IMR-90 (cell line): ENCODE results near the gene CRYBA2. TPM values are rescaled to one million over a fixed set of nuclear protein-coding genes. Genes with fewer than 3 reads are reported as not detected.

Experiments
- ATAC-seq: fragments of 200-7000 bp; cut with Tn5 transposase; 2 replicates; pipeline ENCODE4 v1.9.1; 2020; ENCODE audit warnings: low read depth, mild to moderate bottlenecking, moderate library complexity
- BruUV-seq: library from RNA; stranded (reverse); fragments of 400-500 nt; replicated peaks from 2 replicates; lab custom pipeline; 2021; lab: Mats Ljungman, UMichigan
- CTCF ChIA-PET: fragments of 300-600 bp; formaldehyde crosslinking; extraction: SDS; loops from one replicate; lab custom pipeline; 2021; ENCODE audit warnings: antibody characterized with exemption; lab: Yijun Ruan, JAX
- POLR2A ChIA-PET: fragments of 300-600 bp; sonication (Branson Sonifier 250); formaldehyde crosslinking; loops from one replicate; lab custom pipeline; 2022; ENCODE audit warnings: antibody characterized with exemption; ENCODE audit not compliant: unreplicated experiment; lab: Charles Lee
- DNase-seq: peaks from one replicate; pipeline ENCODE4 v3.0.0; 2013
- H2AFZ ChIP-seq: replicated peaks from 2 replicates; pipeline ENCODE3; 2013; ENCODE audit warnings: low read length, mild to moderate bottlenecking; ENCODE audit not compliant: poor library complexity
- H2AK5ac ChIP-seq: 2 replicates; pipeline ENCODE4 v1.6.1; 2013; ENCODE audit warnings: low read depth, low read length, inconsistent platforms
- H2AK9ac ChIP-seq: replicated peaks from 2 replicates; pipeline ENCODE3; 2013; ENCODE audit warnings: mild to moderate bottlenecking, low read depth, low read length, moderate library complexity; ENCODE audit not compliant: poor library complexity
- H2BK120ac ChIP-seq: 2 replicates; pipeline ENCODE4 v1.6.1; 2013; ENCODE audit warnings: low read depth, low read length, inconsistent platforms
- H2BK15ac ChIP-seq: 3 replicates; pipeline ENCODE4 v1.6.1; 2013; ENCODE audit warnings: low read depth, low read length, inconsistent platforms
- H2BK20ac ChIP-seq: 2 replicates; pipeline ENCODE4 v1.6.1; 2013; ENCODE audit warnings: low read depth, mild to moderate bottlenecking, inconsistent platforms, low read length, moderate library complexity
- H2BK5ac ChIP-seq: 2 replicates; pipeline ENCODE4 v1.6.1; 2013; ENCODE audit warnings: mild to moderate bottlenecking, low read depth, low read length, inconsistent platforms; ENCODE audit not compliant: poor library complexity, severe bottlenecking
- H3K14ac ChIP-seq: replicated peaks from 2 replicates; pipeline ENCODE4 v1.6.1; 2013; ENCODE audit warnings: low read depth, low read length, inconsistent platforms
- H3K18ac ChIP-seq: 2 replicates; pipeline ENCODE4 v1.6.1; 2013; ENCODE audit warnings: low read depth, low read length, control low read depth
- H3K23ac ChIP-seq: 2 replicates; pipeline ENCODE4 v1.6.1; 2013; ENCODE audit warnings: low read depth, low read length, inconsistent platforms
- H3K27ac ChIP-seq: 2 replicates; pipeline ENCODE4 v1.5.1; 2013; ENCODE audit warnings: mild to moderate bottlenecking, control low read depth, low read length; ENCODE audit not compliant: insufficient read depth
- H3K27me3 ChIP-seq: 2 replicates; pipeline ENCODE4 v1.6.1; 2013; ENCODE audit warnings: low read length; ENCODE audit not compliant: control insufficient read depth, insufficient read depth
- H3K36me3 ChIP-seq: 2 replicates; pipeline ENCODE4 v1.6.1; 2013; ENCODE audit warnings: low read length, mixed read lengths; ENCODE audit not compliant: control insufficient read depth, insufficient read depth
- H3K4ac ChIP-seq: 2 replicates; pipeline ENCODE4 v1.6.1; 2013; ENCODE audit warnings: low read depth, low read length, inconsistent platforms
- H3K4me1 ChIP-seq: 2 replicates; pipeline ENCODE4 v1.6.1; 2013; ENCODE audit warnings: low read length, mixed read lengths; ENCODE audit not compliant: control insufficient read depth, insufficient read depth
- H3K4me2 ChIP-seq: 2 replicates; pipeline ENCODE4 v1.6.1; 2013; ENCODE audit warnings: low read depth, mild to moderate bottlenecking, control low read depth, low read length, moderate library complexity
- H3K4me3 ChIP-seq: 2 replicates; pipeline ENCODE4 v1.5.1; 2013; ENCODE audit warnings: low read depth, mild to moderate bottlenecking, control low read depth, low read length, moderate library complexity; ENCODE audit not compliant: insufficient read depth
- H3K56ac ChIP-seq: 2 replicates; pipeline ENCODE4 v1.6.1; 2013; ENCODE audit warnings: low read length, inconsistent platforms; ENCODE audit not compliant: insufficient read depth; ENCODE audit errors: extremely low read depth
- H3K79me1 ChIP-seq, 2 experiments: 2 replicates each; pipeline ENCODE4 v1.6.1; 2013; ENCODE audit warnings: low read length in 2 of 2, inconsistent platforms in 1 of 2, low read depth in 1 of 2
- H3K9ac ChIP-seq: 2 replicates; pipeline ENCODE4 v1.6.1; 2013; ENCODE audit warnings: low read depth, low read length, control low read depth
- H3K9me1 ChIP-seq: 2 replicates; pipeline ENCODE4 v1.6.1; 2013; ENCODE audit warnings: low read length, inconsistent platforms; ENCODE audit not compliant: insufficient read depth
- H3K9me3 ChIP-seq: 2 replicates; pipeline ENCODE4 v1.6.1; 2013; ENCODE audit warnings: low read length; ENCODE audit not compliant: control insufficient read depth, insufficient read depth
- H4K20me1 ChIP-seq: 2 replicates; pipeline ENCODE4 v1.6.1; 2013; ENCODE audit warnings: low read length, inconsistent platforms; ENCODE audit not compliant: insufficient read depth
- H4K5ac ChIP-seq: 2 replicates; pipeline ENCODE4 v1.6.1; 2013; ENCODE audit warnings: mild to moderate bottlenecking, low read depth, low read length, control low read depth
- H4K8ac ChIP-seq, 2 experiments: 2 replicates each; pipeline ENCODE4 v1.6.1; 2013; ENCODE audit warnings: low read depth in 2 of 2, low read length in 2 of 2, control low read depth in 1 of 2, inconsistent platforms in 1 of 2
- H4K91ac ChIP-seq: 2 replicates; pipeline ENCODE4 v1.6.1; 2013; ENCODE audit warnings: low read depth, low read length, inconsistent platforms; ENCODE audit not compliant: insufficient read depth
- BHLHE40 ChIP-seq: fragments of 150-350 bp; IDR thresholded peaks from 2 replicates; pipeline ENCODE4 v1.6.1; 2016; ENCODE audit warnings: mild to moderate bottlenecking, low read depth, low read length
- CEBPB ChIP-seq: IDR thresholded peaks from 2 replicates; pipeline ENCODE4 v1.6.1; 2012; ENCODE audit warnings: low read depth, low read length, improper control_type of control experiment
- CHD1 ChIP-seq: IDR thresholded peaks from 2 replicates; pipeline ENCODE4 v1.6.1; 2012; ENCODE audit warnings: low read depth, low read length, improper control_type of control experiment
- FOS ChIP-seq: fragments of 150-350 bp; IDR thresholded peaks from 2 replicates; pipeline ENCODE4 v1.6.1; 2016; ENCODE audit warnings: low read depth, low read length
- MAFK ChIP-seq: IDR thresholded peaks from 2 replicates; pipeline ENCODE4 v1.6.1; 2012; ENCODE audit warnings: low read depth, low read length, improper control_type of control experiment
- MAZ ChIP-seq: IDR thresholded peaks from 2 replicates; pipeline ENCODE4 v1.6.1; 2012; ENCODE audit warnings: low read depth, mild to moderate bottlenecking, low read length, improper control_type of control experiment, moderate library complexity, borderline replicate concordance
- MXI1 ChIP-seq: IDR thresholded peaks from 2 replicates; pipeline ENCODE4 v1.6.1; 2012; ENCODE audit warnings: low read depth, mild to moderate bottlenecking, low read length, moderate library complexity, borderline replicate concordance
- NFE2L2 ChIP-seq: fragments of 150-350 bp; IDR thresholded peaks from 2 replicates; pipeline ENCODE4 v1.6.1; 2016; ENCODE audit warnings: low read depth, mild to moderate bottlenecking, low read length
- POLR2A ChIP-seq: IDR thresholded peaks from 2 replicates; pipeline ENCODE4 v1.6.1; 2012; ENCODE audit warnings: mild to moderate bottlenecking, low read depth, low read length
- RAD21 ChIP-seq: IDR thresholded peaks from 2 replicates; pipeline ENCODE4 v1.6.1; 2012; ENCODE audit warnings: low read length, improper control_type of control experiment
- RCOR1 ChIP-seq: IDR thresholded peaks from 2 replicates; pipeline ENCODE4 v1.6.1; 2012; ENCODE audit warnings: mild to moderate bottlenecking, low read length, improper control_type of control experiment; ENCODE audit not compliant: insufficient replicate concordance
- RFX5 ChIP-seq: IDR thresholded peaks from 2 replicates; pipeline ENCODE4 v1.8.0; 2012; ENCODE audit warnings: low read depth, mild to moderate bottlenecking, low read length, moderate library complexity
- SMC3 ChIP-seq: fragments of 150-350 bp; IDR thresholded peaks from 2 replicates; pipeline ENCODE4 v1.6.1; 2016; ENCODE audit warnings: low read depth, mild to moderate bottlenecking, antibody characterized with exemption, low read length, moderate library complexity
- WGBS, 2 experiments: methylation state at CpG; one replicate each; pipeline versions ENCODE4 v1.1.5 to v1.1.7; 2013; ENCODE audit warnings: missing lambda C conversion rate in 2 of 2; ENCODE audit not compliant: insufficient read length in 1 of 2; ENCODE audit errors: extremely low coverage in 2 of 2; 5-methylcytosine and 5-hydroxymethylcytosine counted together
- dilution Hi-C: fragments of 300-500 bp; cut with HindIII; formaldehyde crosslinking; loops from one replicate; pipeline ENCODE4 v1.14.3; 2018; ENCODE audit warnings: low sequenced_read_pairs; ENCODE audit not compliant: unreplicated experiment
- in situ Hi-C: fragments of 300-500 bp; cut with MboI; formaldehyde crosslinking; loops from 3 replicates; pipeline ENCODE4 v1.14.3; 2019; ENCODE audit warnings: low sequenced_read_pairs, inconsistent platforms, mixed read lengths
- intact Hi-C: fragments of 100-400 bp; cut with micrococcal nuclease; formaldehyde crosslinking; loops from 2 replicates; pipeline ENCODE4 v1.10.0; 2022
- polyA plus RNA-seq, 3 experiments: library from polyadenylated mRNA; depleted of rRNA; stranded (reverse); fragments of >200 nt; gene quantifications; 2 replicates each; pipeline ENCODE4 v1.2.3, GENCODE V29; 2012; ENCODE audit warnings: low replicate concordance in 1 of 3
- total RNA-seq: library from RNA; depleted of rRNA; stranded (reverse); fragments of >200 nt; gene quantifications from 2 replicates; pipeline ENCODE4 v1.2.3, GENCODE V29; 2012
- TF ChIP-seq, protein P1 (sequence below): fragments of 150-350 bp; IDR thresholded peaks from 2 replicates; pipeline ENCODE4 v1.6.1; 2016; ENCODE audit warnings: low read depth, mild to moderate bottlenecking, low read length, moderate library complexity, borderline replicate concordance
- TF ChIP-seq, protein P2 (sequence below): fragments of 150-350 bp; IDR thresholded peaks from 2 replicates; pipeline ENCODE4 v1.6.1; 2017; ENCODE audit warnings: mild to moderate bottlenecking, antibody characterized with exemption, low read length, low read depth
- TF ChIP-seq, protein P3 (sequence below): conservative IDR thresholded peaks from 2 replicates; pipeline ENCODE4 v1.5.1; 2012; ENCODE audit warnings: mild to moderate bottlenecking, low read depth, low read length, improper control_type of control experiment

The CRYBA2 gene
- total and polyA plus RNA-seq, 2 of the 4 experiments (the other 2 are of a cell fraction) = not detected

DNA sequence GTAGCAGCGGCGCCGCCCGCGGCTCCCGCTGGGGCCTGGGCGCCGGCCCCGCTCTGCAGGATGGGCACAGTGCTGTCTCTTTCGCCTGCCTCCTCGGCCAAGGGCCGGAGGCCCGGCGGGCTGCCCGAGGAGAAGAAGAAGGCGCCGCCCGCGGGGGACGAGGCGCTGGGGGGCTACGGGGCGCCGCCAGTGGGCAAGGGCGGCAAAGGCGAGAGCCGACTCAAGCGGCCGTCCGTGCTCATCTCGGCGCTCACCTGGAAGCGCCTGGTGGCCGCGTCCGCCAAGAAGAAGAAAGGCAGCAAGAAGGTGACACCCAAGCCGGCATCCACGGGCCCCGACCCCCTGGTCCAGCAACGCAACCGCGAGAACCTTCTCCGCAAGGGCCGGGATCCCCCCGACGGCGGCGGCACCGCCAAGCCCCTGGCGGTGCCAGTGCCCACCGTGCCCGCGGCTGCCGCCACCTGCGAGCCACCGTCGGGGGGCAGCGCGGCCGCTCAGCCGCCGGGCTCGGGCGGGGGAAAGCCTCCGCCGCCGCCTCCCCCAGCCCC, 33.4 kb downstream of the CRYBA2 start:
- no peak overlapping the region for H2BK5ac ChIP-seq
- 0 out of 2 replicates have a peak, but pooled peaks cover 4% of the 10 kb centered on the region for H3K9me1 ChIP-seq
- H3K14ac ChIP-seq = no peak overlapping the region
- POLR2A ChIA-PET = no interaction called here
- no peaks in the 10 kb centered on the region for H3K9me3 ChIP-seq
- no peaks in the 10 kb centered on the region; the same call in 1 of the 2 replicates for H4K20me1 ChIP-seq
- dilution Hi-C loops (no loop called here), in situ Hi-C loops (no loop called here), intact Hi-C loops (no loop called here)
- H3K23ac ChIP-seq = no peak overlapping the region
- no peak overlapping the region for H3K4me2 ChIP-seq
- ATAC-seq (no peak), DNase-seq (no peak)
- CTCF ChIA-PET = interaction anchor here (0.6 kb wide), 1 partner anchor 20 kb away, joined by 4 read pairs; no protein-coding TSS in a partner anchor
- H3K56ac ChIP-seq = no peak overlapping the region
- H3K9ac ChIP-seq = no peak overlapping the region
- peak overlapping the region; percentile 30 for H3K4me3 ChIP-seq
- no peak overlapping the region for H2BK20ac ChIP-seq
- no peak overlapping the region for H3K27ac ChIP-seq
- H2BK120ac ChIP-seq = no peak overlapping the region
- H2AK9ac ChIP-seq = no peak overlapping the region
- H3K79me1 ChIP-seq = no peaks in the 10 kb centered on the region
- peak overlapping the region; percentile 67 for H2AFZ ChIP-seq
- no peak overlapping the region for H3K18ac ChIP-seq
- H3K4ac ChIP-seq = no peak overlapping the region
- no peak overlapping the region for H2BK15ac ChIP-seq
- no peaks in the 10 kb centered on the region for H3K4me1 ChIP-seq
- H2AK5ac ChIP-seq = no peak overlapping the region
- no peak overlapping the region for H4K91ac ChIP-seq
- peaks cover 71% of the 10 kb centered on the region for H3K27me3 ChIP-seq
- H4K5ac ChIP-seq = no peak overlapping the region
- no TSS peak for BruUV-seq
- WGBS, 2 experiments = 1% methylated on average over 30 of the region's 67 CpGs; no CpG with 5 or more reads in 1 of the 2 experiments
- no peak overlapping the region for H4K8ac ChIP-seq
- H3K36me3 ChIP-seq = no peaks in the 10 kb centered on the region
- TF ChIP-seq MAZ (no peak), MXI1 (no peak), RAD21 (no peak), FOS (no peak), MAFK (no peak), POLR2A (no peak), RFX5 (no peak), BHLHE40 (no peak), CHD1 (no peak), NFE2L2 (no peak), CEBPB (no peak), RCOR1 (no peak), SMC3 (no peak)
- TF ChIP-seq, protein P1, sequence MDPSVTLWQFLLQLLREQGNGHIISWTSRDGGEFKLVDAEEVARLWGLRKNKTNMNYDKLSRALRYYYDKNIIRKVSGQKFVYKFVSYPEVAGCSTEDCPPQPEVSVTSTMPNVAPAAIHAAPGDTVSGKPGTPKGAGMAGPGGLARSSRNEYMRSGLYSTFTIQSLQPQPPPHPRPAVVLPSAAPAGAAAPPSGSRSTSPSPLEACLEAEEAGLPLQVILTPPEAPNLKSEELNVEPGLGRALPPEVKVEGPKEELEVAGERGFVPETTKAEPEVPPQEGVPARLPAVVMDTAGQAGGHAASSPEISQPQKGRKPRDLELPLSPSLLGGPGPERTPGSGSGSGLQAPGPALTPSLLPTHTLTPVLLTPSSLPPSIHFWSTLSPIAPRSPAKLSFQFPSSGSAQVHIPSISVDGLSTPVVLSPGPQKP = no peak
- TF ChIP-seq, protein P2, sequence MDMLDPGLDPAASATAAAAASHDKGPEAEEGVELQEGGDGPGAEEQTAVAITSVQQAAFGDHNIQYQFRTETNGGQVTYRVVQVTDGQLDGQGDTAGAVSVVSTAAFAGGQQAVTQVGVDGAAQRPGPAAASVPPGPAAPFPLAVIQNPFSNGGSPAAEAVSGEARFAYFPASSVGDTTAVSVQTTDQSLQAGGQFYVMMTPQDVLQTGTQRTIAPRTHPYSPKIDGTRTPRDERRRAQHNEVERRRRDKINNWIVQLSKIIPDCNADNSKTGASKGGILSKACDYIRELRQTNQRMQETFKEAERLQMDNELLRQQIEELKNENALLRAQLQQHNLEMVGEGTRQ = no peak
- TF ChIP-seq, protein P3, sequence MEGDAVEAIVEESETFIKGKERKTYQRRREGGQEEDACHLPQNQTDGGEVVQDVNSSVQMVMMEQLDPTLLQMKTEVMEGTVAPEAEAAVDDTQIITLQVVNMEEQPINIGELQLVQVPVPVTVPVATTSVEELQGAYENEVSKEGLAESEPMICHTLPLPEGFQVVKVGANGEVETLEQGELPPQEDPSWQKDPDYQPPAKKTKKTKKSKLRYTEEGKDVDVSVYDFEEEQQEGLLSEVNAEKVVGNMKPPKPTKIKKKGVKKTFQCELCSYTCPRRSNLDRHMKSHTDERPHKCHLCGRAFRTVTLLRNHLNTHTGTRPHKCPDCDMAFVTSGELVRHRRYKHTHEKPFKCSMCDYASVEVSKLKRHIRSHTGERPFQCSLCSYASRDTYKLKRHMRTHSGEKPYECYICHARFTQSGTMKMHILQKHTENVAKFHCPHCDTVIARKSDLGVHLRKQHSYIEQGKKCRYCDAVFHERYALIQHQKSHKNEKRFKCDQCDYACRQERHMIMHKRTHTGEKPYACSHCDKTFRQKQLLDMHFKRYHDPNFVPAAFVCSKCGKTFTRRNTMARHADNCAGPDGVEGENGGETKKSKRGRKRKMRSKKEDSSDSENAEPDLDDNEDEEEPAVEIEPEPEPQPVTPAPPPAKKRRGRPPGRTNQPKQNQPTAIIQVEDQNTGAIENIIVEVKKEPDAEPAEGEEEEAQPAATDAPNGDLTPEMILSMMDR = no peak
